CD4-positive, alpha-beta T cell (primary cell): ENCODE data around the gene KMT2B. TPM values are rescaled to one million over a fixed set of nuclear protein-coding genes. Genes with fewer than 3 reads are reported as not detected.

ENCODE experiments used
- ATAC-seq: fragments of 200-7000 bp; cut with Tn5 transposase; one replicate; pipeline ENCODE4 v1.10.0; 2022; ENCODE audit warnings: mild to moderate bottlenecking; ENCODE audit not compliant: poor library complexity
- CTCF ChIA-PET: fragments of 350-600 bp; sonication (Branson Sonifier 250); formaldehyde crosslinking; loops from one replicate; lab custom pipeline; 2021; ENCODE audit warnings: antibody characterized with exemption, inconsistent platforms; lab: Charles Lee
- POLR2A ChIA-PET: fragments of 350-600 bp; sonication (Branson Sonifier 250); formaldehyde crosslinking; loops from one replicate; lab custom pipeline; 2021; ENCODE audit warnings: antibody characterized with exemption, inconsistent platforms; lab: Charles Lee
- DNase-seq, 14 experiments: peaks; one replicate each; pipeline ENCODE4 v3.0.0-alpha.2; 2013 to 2020; ENCODE audit warnings: mixed read lengths in 2 of 14
- H3K27ac ChIP-seq, 2 donors: one replicate each; pipeline versions ENCODE4 v1.5.1 to v1.7.0; 2013; ENCODE audit warnings: low read length in 2 of 2, low read depth in 1 of 2, mild to moderate bottlenecking in 1 of 2
- H3K27me3 ChIP-seq, 2 experiments: 1 replicate in 1 of 2; 2 replicates in 1 of 2; pipeline versions ENCODE4 v1.6.1 to v1.7.0; 2013; ENCODE audit warnings: low read length in 2 of 2, control low read depth in 1 of 2, mild to moderate bottlenecking in 1 of 2, moderate library complexity in 1 of 2; ENCODE audit not compliant: insufficient read depth in 2 of 2, control insufficient read depth in 1 of 2
- H3K36me3 ChIP-seq: one replicate; pipeline ENCODE4 v1.6.1; 2013; ENCODE audit warnings: low read length, control low read depth; ENCODE audit not compliant: insufficient read depth
- H3K4me1 ChIP-seq: one replicate; pipeline ENCODE4 v1.6.1; 2013; ENCODE audit warnings: low read length, control low read depth; ENCODE audit not compliant: insufficient read depth
- H3K4me3 ChIP-seq: one replicate; pipeline ENCODE4 v1.5.1; 2013; ENCODE audit warnings: mild to moderate bottlenecking, low read length, moderate library complexity
- H3K9me3 ChIP-seq, 2 experiments: 1 replicate in 1 of 2; 2 replicates in 1 of 2; pipeline versions ENCODE4 v1.6.1 to v1.7.0; 2013; ENCODE audit warnings: low read length in 2 of 2, mild to moderate bottlenecking in 2 of 2, control low read depth in 1 of 2, moderate library complexity in 1 of 2; ENCODE audit not compliant: control insufficient read depth in 1 of 2, insufficient read depth in 1 of 2
- H3K27ac Mint-ChIP-seq: one replicate; pipeline ENCODE4 v1.8.0; 2020; ENCODE audit warnings: mixed read lengths
- H3K27me3 Mint-ChIP-seq: one replicate; pipeline ENCODE4 v1.8.0; 2021; ENCODE audit warnings: mixed read lengths
- H3K36me3 Mint-ChIP-seq: one replicate; pipeline ENCODE4 v1.8.0; 2021; ENCODE audit warnings: low read depth, mixed read lengths
- H3K4me1 Mint-ChIP-seq: one replicate; pipeline ENCODE4 v1.8.0; 2021; ENCODE audit warnings: low read depth, mixed read lengths
- H3K4me3 Mint-ChIP-seq: one replicate; pipeline ENCODE4 v1.8.0; 2020; ENCODE audit warnings: mild to moderate bottlenecking, mixed read lengths
- H3K9me3 Mint-ChIP-seq: one replicate; pipeline ENCODE4 v1.8.0; 2020; ENCODE audit warnings: mixed read lengths
- CTCF ChIP-seq: fragments of 200-600 bp; IDR thresholded peaks from one replicate; pipeline ENCODE4 v1.8.0; 2022; ENCODE audit warnings: antibody characterized with exemption, mild to moderate bottlenecking
- intact Hi-C, 2 experiments: fragments of 100-400 bp; cut with DNase I in 1 of 2; cut with micrococcal nuclease in 1 of 2; formaldehyde crosslinking; loops; one replicate each; pipeline versions ENCODE4 v1.15.1 to v1.9.0; 2023 to 2025; cut with DNase I, micrococcal nuclease
- total RNA-seq, 174 experiments: library from RNA in 2 of 174; stranded (reverse) in 2 of 174; gene quantifications; one replicate each; pipeline ENCODE4 v1.2.3 and lab custom pipeline; 2021 to 2026

Gene KMT2B
- total RNA-seq, 2 experiments from 2014 or later, result 59.4 to 59.7 TPM

GRCh38 chr19:35692010-35692409, 25.8 kb upstream of the KMT2B start:
- Mint-ChIP-seq H3K27ac (no peak overlapping the region), H3K27me3 (no peaks in the 10 kb centered on the region), H3K36me3 (no peaks in the 10 kb centered on the region), H3K9me3 (no peaks in the 10 kb centered on the region), H3K4me3 (no peak overlapping the region), H3K4me1 (no peaks in the 10 kb centered on the region)
- Histone ChIP-seq H3K4me3 (no peak overlapping the region), H3K9me3 (no peaks in the 10 kb centered on the region), H3K4me1 (peaks cover 5% of the 10 kb centered on the region), H3K36me3 (no peaks in the 10 kb centered on the region), H3K27me3 (no peaks in the 10 kb centered on the region), H3K27ac (no peak overlapping the region)
- ATAC-seq (no peak), DNase-seq (no peak)
- ChIA-PET CTCF (interaction anchor here (1.2 kb wide), 1 partner anchor 21 kb away, joined by 3 read pairs; no protein-coding TSS in a partner anchor), POLR2A (interaction anchor here (1.5 kb wide), 1 partner anchor 24 kb away, joined by 3 read pairs; no protein-coding TSS in a partner anchor)
- intact Hi-C loops, result loop anchor here (2.0 to 5.0 kb wide), 2 partner anchors 65 to 191 kb away; partner anchors contain the start of genes HSPB6 (in 2 of the 2) and PROSER3 (in 2 of the 2)
- TF ChIP-seq CTCF, result no peak

GRCh38 chr19:35693422-35693821, 24.4 kb upstream of the KMT2B start:
- no peak overlapping the region for H3K27ac Mint-ChIP-seq

More at GRCh38 chr19:35693422-35693821, 24.4 kb upstream of the KMT2B start:
- Mint-ChIP-seq H3K4me1 (no peaks in the 10 kb centered on the region), H3K36me3 (no peaks in the 10 kb centered on the region), H3K27me3 (no peaks in the 10 kb centered on the region), H3K4me3 (no peak overlapping the region), H3K9me3 (no peaks in the 10 kb centered on the region)
- no peak overlapping the region for H3K4me3 ChIP-seq
- ChIA-PET CTCF (interaction anchor here (0.7 to 1.3 kb wide), 2 partner anchors 22 to 126 kb away, joined by 3 to 4 read pairs; no protein-coding TSS in a partner anchor), POLR2A (interaction anchor here (1.2 to 1.5 kb wide), 2 partner anchors 9 to 22 kb away, joined by 3 to 4 read pairs; no protein-coding TSS in a partner anchor)
- TF ChIP-seq CTCF, result no peak
- no peak for ATAC-seq
- no peaks in the 10 kb centered on the region for H3K27me3 ChIP-seq
- DNase-seq, result no peak
- H3K36me3 ChIP-seq, result no peaks in the 10 kb centered on the region
- H3K9me3 ChIP-seq, result no peaks in the 10 kb centered on the region
- intact Hi-C loops, result loop anchor here (1.0 to 5.0 kb wide), 7 partner anchors 9 to 238 kb away; partner anchors contain the start of genes HSPB6 (in 2 of the 2) and PROSER3 (in 2 of the 2)
- peaks cover 5% of the 10 kb centered on the region for H3K4me1 ChIP-seq
- no peak overlapping the region for H3K27ac ChIP-seq
